H1 (cell line): ENCODE results near the gene SCAMP5. TPM values are rescaled to one million over a fixed set of nuclear protein-coding genes. Genes with fewer than 3 reads are reported as not detected.

Source experiments
- ASH2L ChIP-seq: fragments of 200-600, 300-600 bp; sonication (generic); IDR thresholded peaks from one replicate; pipeline ENCODE4 v1.7.1; 2017; ENCODE audit warnings: low read length
- BCL11A ChIP-seq, 2 experiments: IDR thresholded peaks; one replicate each; pipeline ENCODE4 v1.6.1; 2011; ENCODE audit warnings: low read depth in 2 of 2, low read length in 2 of 2, mild to moderate bottlenecking in 2 of 2
- CEBPB ChIP-seq: IDR thresholded peaks from 2 replicates; pipeline ENCODE4 v1.6.1; 2012; ENCODE audit warnings: low read depth, low read length
- CHD1 ChIP-seq: IDR thresholded peaks from 2 replicates; pipeline ENCODE4 v1.6.1; 2012; ENCODE audit warnings: low read depth, low read length, improper control_type of control experiment
- CHD2 ChIP-seq: IDR thresholded peaks from 2 replicates; pipeline ENCODE4 v1.6.1; 2012; ENCODE audit warnings: low read length, improper control_type of control experiment
- FOSL1 ChIP-seq: IDR thresholded peaks from 2 replicates; pipeline ENCODE4 v1.6.1; 2011; ENCODE audit warnings: mild to moderate bottlenecking, low read depth, low read length, moderate library complexity; ENCODE audit not compliant: insufficient read depth
- GABPA ChIP-seq: IDR thresholded peaks from 2 replicates; pipeline ENCODE4 v1.6.1; 2011; ENCODE audit warnings: mild to moderate bottlenecking, low read length, moderate library complexity, borderline replicate concordance; ENCODE audit not compliant: insufficient read depth
- GTF2F1 ChIP-seq: IDR thresholded peaks from 2 replicates; pipeline ENCODE4 v1.6.1; 2012; ENCODE audit warnings: low read depth, low read length, improper control_type of control experiment, borderline replicate concordance
- JUN ChIP-seq: IDR thresholded peaks from 2 replicates; pipeline ENCODE4 v1.6.1; 2011; ENCODE audit warnings: low read depth, mild to moderate bottlenecking, improper control_type of control experiment, low read length
- KDM4A ChIP-seq: IDR thresholded peaks from one replicate; pipeline ENCODE4 v1.7.1; 2012; ENCODE audit warnings: low read depth, mild to moderate bottlenecking, moderate library complexity, low read length, inconsistent platforms; ENCODE audit not compliant: severe bottlenecking
- KDM5A ChIP-seq: fragments of 200-600 bp; IDR thresholded peaks from 2 replicates; pipeline ENCODE4 v1.7.1; 2012; ENCODE audit warnings: mild to moderate bottlenecking, low read length, inconsistent platforms, mixed read lengths
- NANOG ChIP-seq: IDR thresholded peaks from 2 replicates; pipeline ENCODE4 v1.6.1; 2011; ENCODE audit warnings: low read length, low read depth, mild to moderate bottlenecking, inconsistent platforms; ENCODE audit not compliant: insufficient read depth, poor library complexity, severe bottlenecking
- NRF1 ChIP-seq: IDR thresholded peaks from 2 replicates; pipeline ENCODE4 v1.6.1; 2011; ENCODE audit warnings: mild to moderate bottlenecking, low read depth, low read length, improper control_type of control experiment
- POLR2A ChIP-seq, 2 experiments: IDR thresholded peaks; 1 replicate in 1 of 2; 2 replicates in 1 of 2; pipeline ENCODE4 v1.6.1; 2011; ENCODE audit warnings: low read depth in 2 of 2, low read length in 2 of 2, mild to moderate bottlenecking in 2 of 2; ENCODE audit errors: control extremely low read depth in 1 of 2
- POLR2AphosphoS5 ChIP-seq: IDR thresholded peaks from 2 replicates; pipeline ENCODE4 v1.6.1; 2011; ENCODE audit warnings: low read depth, low read length
- RAD21 ChIP-seq, 2 experiments: IDR thresholded peaks in 1 of 2; conservative IDR thresholded peaks in 1 of 2; 2 replicates each; pipeline ENCODE4 v1.6.1; 2011; ENCODE audit warnings: low read depth in 2 of 2, low read length in 2 of 2, improper control_type of control experiment in 1 of 2, inconsistent platforms in 1 of 2, mild to moderate bottlenecking in 1 of 2, moderate library complexity in 1 of 2
- RBBP5 ChIP-seq: IDR thresholded peaks from 2 replicates; pipeline ENCODE4 v1.7.1; 2012; ENCODE audit warnings: low read depth, mild to moderate bottlenecking, inconsistent platforms, low read length, moderate library complexity, borderline replicate concordance
- RFX5 ChIP-seq: IDR thresholded peaks from 2 replicates; pipeline ENCODE4 v1.6.1; 2011; ENCODE audit warnings: low read depth, low read length, improper control_type of control experiment, borderline replicate concordance
- RNF2 ChIP-seq: fragments of 200-900, 300-1000 bp; sonication (generic); IDR thresholded peaks from 2 replicates; pipeline ENCODE4 v1.7.1; 2016; ENCODE audit warnings: borderline replicate concordance, low read depth, mild to moderate bottlenecking, antibody characterized with exemption, low read length; ENCODE audit not compliant: poor library complexity, severe bottlenecking; ENCODE audit errors: missing control alignments
- RXRA ChIP-seq: IDR thresholded peaks from 2 replicates; pipeline ENCODE4 v1.6.1; 2011; ENCODE audit warnings: low read depth, mild to moderate bottlenecking, low read length, moderate library complexity; ENCODE audit not compliant: insufficient read depth
- SAP30 ChIP-seq: fragments of 300-600 bp; sonication (generic); IDR thresholded peaks from 2 replicates; pipeline ENCODE4 v1.7.1; 2012; ENCODE audit warnings: low read length, moderate library complexity, mild to moderate bottlenecking, inconsistent platforms; ENCODE audit not compliant: insufficient read depth, insufficient replicate concordance
- SP4 ChIP-seq: IDR thresholded peaks from 2 replicates; pipeline ENCODE4 v1.6.1; 2012; ENCODE audit warnings: low read length, inconsistent platforms
- polyA plus RNA-seq, 7 experiments: library from polyadenylated mRNA; depleted of rRNA in 3 of 7; stranded (reverse) in 5 of 7; unstranded in 2 of 7; fragments of >200 nt in 5 of 7; fragments of 200-250 nt in 2 of 7; gene quantifications; 1 replicate in 5 of 7; 2 replicates in 1 of 7; 4 replicates in 1 of 7; pipeline versions ENCODE4 v1.2.1 to v1.2.3, GENCODE V29; 2011 to 2013; ENCODE audit warnings: missing spikeins in 2 of 7, mixed read lengths in 2 of 7
- total RNA-seq: library from RNA; stranded (reverse); fragmentation: NEBNext Ultra II Directional; extraction: Animal tissue kit (Norgen Biotek cat#: 25700); gene quantifications from 2 replicates; pipeline ENCODE4 v1.2.1, GENCODE V29; 2021
- TF ChIP-seq, protein P1 (sequence below): IDR thresholded peaks from 2 replicates; pipeline ENCODE4 v1.6.1; 2012; ENCODE audit warnings: inconsistent platforms
- TF ChIP-seq, protein P2 (sequence below): IDR thresholded peaks from 2 replicates; pipeline ENCODE4 v1.6.1; 2011; ENCODE audit warnings: low read length, improper control_type of control experiment

The SCAMP5 gene
- total and polyA plus RNA-seq, 2 of the 8 experiments (the other 6 are each of a cell fraction or from before 2014, with no cell fraction given): 55.4 to 94.7 TPM

DNA sequence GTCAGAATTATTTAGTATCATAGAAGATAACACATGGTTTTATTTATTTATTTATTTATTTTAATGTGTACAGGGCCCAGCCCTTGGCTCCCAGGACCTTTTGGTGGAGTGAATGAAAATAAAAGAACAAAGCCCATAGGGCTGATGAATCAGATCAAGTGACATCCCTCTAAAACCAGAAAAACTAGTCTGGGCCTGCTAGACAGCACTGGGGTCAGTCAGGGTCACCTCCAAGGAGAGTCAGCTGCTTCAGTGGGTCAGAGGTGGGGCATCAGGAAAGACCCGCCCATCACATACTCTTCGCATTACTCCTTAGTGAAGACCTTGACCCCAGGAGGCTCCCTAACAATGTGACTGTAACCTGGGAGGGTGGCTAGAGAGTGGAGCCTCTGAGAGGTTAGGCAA is 40.9 kb downstream of the SCAMP5 start (continued):
- TF ChIP-seq RXRA (peak; percentile 99), SAP30 (no peak), POLR2AphosphoS5 (peak; percentile 59; the same call in 1 of the 2 replicates), RAD21 (IDR thresholded peaks at IDR 0.05 in 1 of 2, conservative IDR thresholded peaks at IDR 0.05 in 1 of 2; ENCODE audit: low read depth in 2 of 2, low read length in 2 of 2) (peak in 1 of 2 experiments; percentile 25; a peak in 2 of 4 replicates), RNF2 (no peak), POLR2A (IDR thresholded peaks at IDR 0.05; ENCODE audit: control extremely low read depth in 1 of 2, low read depth in 2 of 2, low read length in 2 of 2) (no peak), GABPA (no peak), SP4 (no peak), NRF1 (no peak), ASH2L (no peak), RBBP5 (no peak), RFX5 (no peak), CHD1 (no peak), JUN (no peak), KDM5A (no peak), FOSL1 (no peak), GTF2F1 (no peak), NANOG (no peak), BCL11A (IDR thresholded peaks at IDR 0.05; ENCODE audit: low read depth in 2 of 2, low read length in 2 of 2) (no peak), CHD2 (no peak), CEBPB (no peak), KDM4A (no peak)
- TF ChIP-seq, protein P1, sequence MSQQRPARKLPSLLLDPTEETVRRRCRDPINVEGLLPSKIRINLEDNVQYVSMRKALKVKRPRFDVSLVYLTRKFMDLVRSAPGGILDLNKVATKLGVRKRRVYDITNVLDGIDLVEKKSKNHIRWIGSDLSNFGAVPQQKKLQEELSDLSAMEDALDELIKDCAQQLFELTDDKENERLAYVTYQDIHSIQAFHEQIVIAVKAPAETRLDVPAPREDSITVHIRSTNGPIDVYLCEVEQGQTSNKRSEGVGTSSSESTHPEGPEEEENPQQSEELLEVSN: no peak
- TF ChIP-seq, protein P2, sequence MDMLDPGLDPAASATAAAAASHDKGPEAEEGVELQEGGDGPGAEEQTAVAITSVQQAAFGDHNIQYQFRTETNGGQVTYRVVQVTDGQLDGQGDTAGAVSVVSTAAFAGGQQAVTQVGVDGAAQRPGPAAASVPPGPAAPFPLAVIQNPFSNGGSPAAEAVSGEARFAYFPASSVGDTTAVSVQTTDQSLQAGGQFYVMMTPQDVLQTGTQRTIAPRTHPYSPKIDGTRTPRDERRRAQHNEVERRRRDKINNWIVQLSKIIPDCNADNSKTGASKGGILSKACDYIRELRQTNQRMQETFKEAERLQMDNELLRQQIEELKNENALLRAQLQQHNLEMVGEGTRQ: no peak
